Liver (tissue), 9 donors: ENCODE data around the gene SEMA4C. TPM values are rescaled to one million over a fixed set of nuclear protein-coding genes. Genes with fewer than 3 reads are reported as not detected.

Source experiments
- DNase-seq: peaks from one replicate; pipeline ENCODE4 v3.0.0-alpha.2; 2017; ENCODE audit warnings: low spot score
- H3K27ac ChIP-seq, 2 donors: one replicate each; pipeline ENCODE4 v1.7.0; 2013; ENCODE audit warnings: inconsistent platforms in 2 of 2, low read length in 2 of 2, control low read depth in 1 of 2, low read depth in 1 of 2, mild to moderate bottlenecking in 1 of 2
- H3K27me3 ChIP-seq, 4 donors: one replicate each; pipeline versions ENCODE4 v1.6.1 to v1.7.0; 2013; ENCODE audit warnings: low read length in 3 of 4, inconsistent platforms in 1 of 4, mild to moderate bottlenecking in 1 of 4, moderate library complexity in 1 of 4; ENCODE audit not compliant: control insufficient read depth in 4 of 4, insufficient read depth in 4 of 4
- H3K36me3 ChIP-seq, 4 donors: one replicate each; pipeline versions ENCODE4 v1.6.1 to v1.7.0; 2013; ENCODE audit warnings: low read length in 3 of 4, mild to moderate bottlenecking in 3 of 4, low read depth in 1 of 4, moderate library complexity in 1 of 4; ENCODE audit not compliant: control insufficient read depth in 4 of 4, insufficient read depth in 3 of 4
- H3K4me1 ChIP-seq, 4 donors: one replicate each; pipeline versions ENCODE4 v1.6.1 to v1.7.0; 2013; ENCODE audit warnings: low read length in 3 of 4, mild to moderate bottlenecking in 3 of 4, moderate library complexity in 1 of 4; ENCODE audit not compliant: control insufficient read depth in 4 of 4, insufficient read depth in 4 of 4
- H3K4me3 ChIP-seq, 3 donors: one replicate each; pipeline versions ENCODE4 v1.6.1 to v1.7.0; 2013; ENCODE audit warnings: low read length in 3 of 3, control low read depth in 1 of 3, low read depth in 1 of 3, mild to moderate bottlenecking in 1 of 3
- H3K9ac ChIP-seq, 2 donors: one replicate each; pipeline ENCODE4 v1.7.0; 2013; ENCODE audit warnings: low read length in 2 of 2, mild to moderate bottlenecking in 2 of 2, moderate library complexity in 2 of 2, control low read depth in 1 of 2, low read depth in 1 of 2
- H3K9me3 ChIP-seq, 4 donors: one replicate each; pipeline versions ENCODE4 v1.6.1 to v1.7.0; 2013; ENCODE audit warnings: low read length in 3 of 4; ENCODE audit not compliant: control insufficient read depth in 4 of 4
- EGR1 ChIP-seq, 2 donors: IDR thresholded peaks; 2 replicates each; pipeline ENCODE4 v1.6.1; 2016 to 2018; ENCODE audit warnings: antibody characterized with exemption in 2 of 2, low read depth in 2 of 2
- FOXA1 ChIP-seq: IDR thresholded peaks from 2 replicates; pipeline ENCODE4 v1.6.1; 2016; ENCODE audit warnings: antibody characterized with exemption
- FOXA2 ChIP-seq: IDR thresholded peaks from 2 replicates; pipeline ENCODE4 v1.6.1; 2016; ENCODE audit warnings: antibody characterized with exemption
- GABPA ChIP-seq, 2 donors: IDR thresholded peaks in 1 of 2; conservative IDR thresholded peaks in 1 of 2; 2 replicates each; pipeline ENCODE4 v1.6.1; 2016; ENCODE audit warnings: antibody characterized with exemption in 2 of 2, mild to moderate bottlenecking in 1 of 2, moderate library complexity in 1 of 2
- HNF4G ChIP-seq: IDR thresholded peaks from 2 replicates; pipeline ENCODE4 v1.6.1; 2016; ENCODE audit warnings: antibody characterized with exemption
- JUND ChIP-seq, 2 donors: IDR thresholded peaks; 2 replicates each; pipeline ENCODE4 v1.6.1; 2016; ENCODE audit warnings: antibody characterized with exemption in 2 of 2
- NR2F2 ChIP-seq: IDR thresholded peaks from 2 replicates; pipeline ENCODE4 v1.6.1; 2016; ENCODE audit warnings: antibody characterized with exemption
- RAD21 ChIP-seq, 2 donors: IDR thresholded peaks; 2 replicates each; pipeline ENCODE4 v1.6.1; 2016; ENCODE audit warnings: antibody characterized with exemption in 2 of 2, mild to moderate bottlenecking in 2 of 2
- RXRA ChIP-seq, 2 donors: IDR thresholded peaks; 2 replicates each; pipeline ENCODE4 v1.6.1; 2017 to 2018; ENCODE audit warnings: antibody characterized with exemption in 2 of 2, mild to moderate bottlenecking in 1 of 2
- SP1 ChIP-seq: IDR thresholded peaks from 2 replicates; pipeline ENCODE4 v1.6.1; 2018; ENCODE audit warnings: antibody characterized with exemption, mild to moderate bottlenecking
- TAF1 ChIP-seq: conservative IDR thresholded peaks from 2 replicates; pipeline ENCODE4 v1.6.1; 2016; ENCODE audit warnings: antibody characterized with exemption, mild to moderate bottlenecking
- YY1 ChIP-seq: IDR thresholded peaks from 2 replicates; pipeline ENCODE4 v1.6.1; 2016; ENCODE audit warnings: antibody characterized with exemption, mild to moderate bottlenecking
- WGBS: extraction: QIAGEN DNeasy Blood & Tissue Kit; methylation state at CpG from one replicate; pipeline ENCODE4 v1.1.7; 2013; 5-methylcytosine and 5-hydroxymethylcytosine counted together
- polyA plus RNA-seq, 2 donors: library from polyadenylated mRNA; stranded (reverse) in 1 of 2; unstranded in 1 of 2; fragments of 200-250 nt in 1 of 2; fragments of >200 nt in 1 of 2; fragmentation: Nextera tagmentation in 1 of 2; extraction: Ambion mirVana in 1 of 2; gene quantifications; one replicate each; pipeline versions ENCODE4 v1.2.1 to v1.2.3, GENCODE V29; 2013 to 2015
- total RNA-seq, 2 donors: library from RNA; depleted of rRNA; stranded (reverse); fragments of >200 nt; gene quantifications; one replicate each; pipeline ENCODE4 v1.2.3, GENCODE V29; 2014
- TF ChIP-seq, protein P1 (sequence below): IDR thresholded peaks from 2 replicates; pipeline ENCODE4 v1.6.1; 2016; ENCODE audit warnings: antibody characterized with exemption
- TF ChIP-seq, protein P2 (sequence below): fragments of 150-350 bp; IDR thresholded peaks from 2 replicates; pipeline ENCODE4 v1.5.1; 2017; ENCODE audit warnings: improper control_type of control experiment, low read depth, low read length; ENCODE audit not compliant: missing input control
- TF ChIP-seq, protein P3 (sequence below): IDR thresholded peaks from 2 replicates; pipeline ENCODE4 v1.6.1; 2016; ENCODE audit warnings: antibody characterized with exemption
- TF ChIP-seq, protein P4 (sequence below): IDR thresholded peaks from 2 replicates; pipeline ENCODE4 v1.6.1; 2016; ENCODE audit warnings: antibody characterized with exemption, mild to moderate bottlenecking
- TF ChIP-seq, protein P5 (sequence below): IDR thresholded peaks from 2 replicates; pipeline ENCODE4 v1.6.1; 2016; ENCODE audit warnings: antibody characterized with exemption
- donor health status: healthy.
- donor health status: healthy.
- donor health status: healthy.
- donor health status: healthy.
- donor health status: healthy.

The SEMA4C gene
- total and polyA plus RNA-seq, 4 donors, result 3.7 to 23.2 (median 13.2) TPM

DNA sequence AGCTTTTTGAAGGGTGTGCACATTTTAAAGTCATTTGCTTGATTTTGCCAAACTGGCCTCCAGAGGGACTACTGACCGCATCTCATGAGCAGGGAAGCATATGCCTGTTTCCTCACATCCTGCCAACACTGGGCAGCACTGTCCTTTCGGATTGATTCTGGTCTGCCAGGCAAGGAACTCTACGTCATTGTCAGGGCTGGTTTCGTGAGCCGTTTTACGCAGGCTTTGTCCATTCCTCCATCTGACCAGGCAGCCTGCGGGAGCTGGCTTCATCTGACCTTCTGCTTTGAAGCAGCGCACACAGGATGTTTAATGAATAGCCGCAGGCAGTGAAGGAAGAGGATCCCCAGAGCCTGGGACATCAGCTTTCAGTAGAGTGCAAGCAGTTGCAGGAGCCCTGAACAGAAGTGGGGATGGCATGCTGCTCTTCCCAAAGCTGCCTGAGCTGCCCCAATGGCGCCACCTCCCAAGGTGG is 46.3 kb upstream of the SEMA4C start:
- Histone ChIP-seq H3K27me3 (no peaks in the 10 kb centered on the region), H3K36me3 (no peaks in the 10 kb centered on the region), H3K9me3 (peaks cover 6 to 14% (median 11%) of the 10 kb centered on the region in 4 donors), H3K9ac (no peak overlapping the region), H3K4me3 (peak overlapping the region in 1 of 3 donors; percentile 15), H3K27ac (no peak overlapping the region), H3K4me1 (no peaks in the 10 kb centered on the region)
- DNase-seq, result no peak
- TF ChIP-seq, protein P1, sequence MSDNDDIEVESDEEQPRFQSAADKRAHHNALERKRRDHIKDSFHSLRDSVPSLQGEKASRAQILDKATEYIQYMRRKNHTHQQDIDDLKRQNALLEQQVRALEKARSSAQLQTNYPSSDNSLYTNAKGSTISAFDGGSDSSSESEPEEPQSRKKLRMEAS, result no peak
- TF ChIP-seq, protein P2, sequence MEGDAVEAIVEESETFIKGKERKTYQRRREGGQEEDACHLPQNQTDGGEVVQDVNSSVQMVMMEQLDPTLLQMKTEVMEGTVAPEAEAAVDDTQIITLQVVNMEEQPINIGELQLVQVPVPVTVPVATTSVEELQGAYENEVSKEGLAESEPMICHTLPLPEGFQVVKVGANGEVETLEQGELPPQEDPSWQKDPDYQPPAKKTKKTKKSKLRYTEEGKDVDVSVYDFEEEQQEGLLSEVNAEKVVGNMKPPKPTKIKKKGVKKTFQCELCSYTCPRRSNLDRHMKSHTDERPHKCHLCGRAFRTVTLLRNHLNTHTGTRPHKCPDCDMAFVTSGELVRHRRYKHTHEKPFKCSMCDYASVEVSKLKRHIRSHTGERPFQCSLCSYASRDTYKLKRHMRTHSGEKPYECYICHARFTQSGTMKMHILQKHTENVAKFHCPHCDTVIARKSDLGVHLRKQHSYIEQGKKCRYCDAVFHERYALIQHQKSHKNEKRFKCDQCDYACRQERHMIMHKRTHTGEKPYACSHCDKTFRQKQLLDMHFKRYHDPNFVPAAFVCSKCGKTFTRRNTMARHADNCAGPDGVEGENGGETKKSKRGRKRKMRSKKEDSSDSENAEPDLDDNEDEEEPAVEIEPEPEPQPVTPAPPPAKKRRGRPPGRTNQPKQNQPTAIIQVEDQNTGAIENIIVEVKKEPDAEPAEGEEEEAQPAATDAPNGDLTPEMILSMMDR, result peak; percentile 3
- TF ChIP-seq RAD21 (IDR thresholded peaks at IDR 0.05), result peak; percentile 19 to 45
- 66% methylated on average over 10 of the region's 10 CpGs for WGBS

DNA sequence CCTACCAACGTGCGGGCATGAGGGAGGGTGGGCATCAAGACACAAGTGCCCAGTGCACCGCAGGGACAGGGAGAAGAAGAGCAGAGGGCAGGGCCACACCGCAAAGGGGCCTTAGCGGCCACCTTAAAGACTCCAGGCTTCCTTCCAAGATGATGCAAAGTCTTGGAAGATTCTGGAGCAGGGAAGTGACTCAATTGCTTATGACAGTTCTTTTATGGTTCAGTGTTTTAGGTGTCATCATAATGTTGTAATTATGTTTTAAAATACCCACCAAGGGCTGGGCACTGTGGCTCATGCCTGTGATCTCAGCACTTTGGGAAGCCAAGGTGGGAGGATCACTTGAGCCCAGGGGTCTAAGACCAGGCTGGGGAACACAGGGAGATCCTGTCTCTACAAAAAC is 44.5 kb upstream of the SEMA4C start:
- H3K36me3 ChIP-seq, result no peaks in the 10 kb centered on the region
- no peak overlapping the region for H3K4me3 ChIP-seq
- no peak overlapping the region for H3K27ac ChIP-seq
- H3K27me3 ChIP-seq, result no peaks in the 10 kb centered on the region
- TF ChIP-seq TAF1 (no peak), FOXA1 (no peak), HNF4G (no peak), JUND (IDR thresholded peaks at IDR 0.05) (no peak), SP1 (no peak), RAD21 (IDR thresholded peaks at IDR 0.05) (no peak)
- TF ChIP-seq, protein P3, sequence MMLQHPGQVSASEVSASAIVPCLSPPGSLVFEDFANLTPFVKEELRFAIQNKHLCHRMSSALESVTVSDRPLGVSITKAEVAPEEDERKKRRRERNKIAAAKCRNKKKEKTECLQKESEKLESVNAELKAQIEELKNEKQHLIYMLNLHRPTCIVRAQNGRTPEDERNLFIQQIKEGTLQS, result no peak
- TF ChIP-seq, protein P1, result no peak
- H3K4me1 ChIP-seq, result no peaks in the 10 kb centered on the region
- peaks cover 6 to 14% (median 11%) of the 10 kb centered on the region in 4 donors for H3K9me3 ChIP-seq
- DNase-seq, result no peak
- H3K9ac ChIP-seq, result no peak overlapping the region
- WGBS, result 77% methylated on average over 5 of the region's 5 CpGs

DNA sequence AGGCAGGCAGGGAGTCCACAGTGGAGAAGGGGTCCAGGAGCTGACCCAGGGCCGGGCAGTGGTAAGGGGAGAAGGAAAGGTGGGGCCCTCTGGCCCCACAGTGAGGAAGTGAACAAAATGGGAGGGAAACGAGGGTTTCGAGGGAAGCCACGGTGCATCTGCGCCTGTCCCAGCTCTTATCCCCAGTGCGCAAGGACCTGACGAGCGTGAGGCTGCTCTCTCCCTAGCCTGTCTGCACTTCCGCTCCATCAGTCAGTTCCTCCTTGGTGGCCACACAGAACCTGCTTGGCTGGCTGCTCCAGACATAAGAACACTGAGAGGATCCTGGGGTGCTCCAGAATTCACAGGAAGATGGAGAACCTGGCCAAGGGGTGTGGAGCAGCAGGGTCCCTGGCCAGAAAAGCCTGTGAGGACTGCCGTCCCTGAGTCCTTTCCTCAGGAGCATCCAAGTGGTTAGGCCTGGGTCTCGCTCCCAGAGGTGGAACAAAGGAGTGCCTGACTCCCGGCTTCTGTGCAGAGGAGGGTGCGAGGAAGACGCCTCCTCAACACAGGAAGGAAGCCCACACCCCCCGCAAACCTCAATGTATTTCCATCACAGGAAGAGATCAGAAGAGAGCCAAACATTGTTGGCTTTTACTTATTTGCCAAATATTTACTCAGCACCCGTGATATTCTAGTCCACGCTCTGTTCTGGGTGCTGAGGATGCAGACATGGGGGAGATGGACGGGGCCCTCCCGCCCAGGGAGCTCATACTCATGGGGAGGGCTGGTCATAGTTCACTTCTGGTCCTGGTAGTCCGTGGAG is 43.7 kb upstream of the SEMA4C start:
- Histone ChIP-seq H3K4me1 (no peaks in the 10 kb centered on the region), H3K9me3 (peaks cover 6 to 14% (median 11%) of the 10 kb centered on the region in 4 donors), H3K9ac (no peak overlapping the region), H3K4me3 (no peak overlapping the region), H3K27me3 (no peaks in the 10 kb centered on the region), H3K27ac (no peak overlapping the region), H3K36me3 (no peaks in the 10 kb centered on the region)
- 46% methylated on average over 20 of the region's 20 CpGs for WGBS
- DNase-seq, result no peak
- TF ChIP-seq NR2F2, result no peak
- TF ChIP-seq, protein P4, sequence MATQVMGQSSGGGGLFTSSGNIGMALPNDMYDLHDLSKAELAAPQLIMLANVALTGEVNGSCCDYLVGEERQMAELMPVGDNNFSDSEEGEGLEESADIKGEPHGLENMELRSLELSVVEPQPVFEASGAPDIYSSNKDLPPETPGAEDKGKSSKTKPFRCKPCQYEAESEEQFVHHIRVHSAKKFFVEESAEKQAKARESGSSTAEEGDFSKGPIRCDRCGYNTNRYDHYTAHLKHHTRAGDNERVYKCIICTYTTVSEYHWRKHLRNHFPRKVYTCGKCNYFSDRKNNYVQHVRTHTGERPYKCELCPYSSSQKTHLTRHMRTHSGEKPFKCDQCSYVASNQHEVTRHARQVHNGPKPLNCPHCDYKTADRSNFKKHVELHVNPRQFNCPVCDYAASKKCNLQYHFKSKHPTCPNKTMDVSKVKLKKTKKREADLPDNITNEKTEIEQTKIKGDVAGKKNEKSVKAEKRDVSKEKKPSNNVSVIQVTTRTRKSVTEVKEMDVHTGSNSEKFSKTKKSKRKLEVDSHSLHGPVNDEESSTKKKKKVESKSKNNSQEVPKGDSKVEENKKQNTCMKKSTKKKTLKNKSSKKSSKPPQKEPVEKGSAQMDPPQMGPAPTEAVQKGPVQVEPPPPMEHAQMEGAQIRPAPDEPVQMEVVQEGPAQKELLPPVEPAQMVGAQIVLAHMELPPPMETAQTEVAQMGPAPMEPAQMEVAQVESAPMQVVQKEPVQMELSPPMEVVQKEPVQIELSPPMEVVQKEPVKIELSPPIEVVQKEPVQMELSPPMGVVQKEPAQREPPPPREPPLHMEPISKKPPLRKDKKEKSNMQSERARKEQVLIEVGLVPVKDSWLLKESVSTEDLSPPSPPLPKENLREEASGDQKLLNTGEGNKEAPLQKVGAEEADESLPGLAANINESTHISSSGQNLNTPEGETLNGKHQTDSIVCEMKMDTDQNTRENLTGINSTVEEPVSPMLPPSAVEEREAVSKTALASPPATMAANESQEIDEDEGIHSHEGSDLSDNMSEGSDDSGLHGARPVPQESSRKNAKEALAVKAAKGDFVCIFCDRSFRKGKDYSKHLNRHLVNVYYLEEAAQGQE, result no peak
- TF ChIP-seq, protein P5, sequence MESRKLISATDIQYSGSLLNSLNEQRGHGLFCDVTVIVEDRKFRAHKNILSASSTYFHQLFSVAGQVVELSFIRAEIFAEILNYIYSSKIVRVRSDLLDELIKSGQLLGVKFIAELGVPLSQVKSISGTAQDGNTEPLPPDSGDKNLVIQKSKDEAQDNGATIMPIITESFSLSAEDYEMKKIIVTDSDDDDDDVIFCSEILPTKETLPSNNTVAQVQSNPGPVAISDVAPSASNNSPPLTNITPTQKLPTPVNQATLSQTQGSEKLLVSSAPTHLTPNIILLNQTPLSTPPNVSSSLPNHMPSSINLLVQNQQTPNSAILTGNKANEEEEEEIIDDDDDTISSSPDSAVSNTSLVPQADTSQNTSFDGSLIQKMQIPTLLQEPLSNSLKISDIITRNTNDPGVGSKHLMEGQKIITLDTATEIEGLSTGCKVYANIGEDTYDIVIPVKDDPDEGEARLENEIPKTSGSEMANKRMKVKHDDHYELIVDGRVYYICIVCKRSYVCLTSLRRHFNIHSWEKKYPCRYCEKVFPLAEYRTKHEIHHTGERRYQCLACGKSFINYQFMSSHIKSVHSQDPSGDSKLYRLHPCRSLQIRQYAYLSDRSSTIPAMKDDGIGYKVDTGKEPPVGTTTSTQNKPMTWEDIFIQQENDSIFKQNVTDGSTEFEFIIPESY, result no peak
- no peak for TF ChIP-seq HNF4G
- TF ChIP-seq EGR1 (IDR thresholded peaks at IDR 0.05; ENCODE audit: low read depth in 2 of 2), result no peak
- no peak for TF ChIP-seq RXRA (IDR thresholded peaks at IDR 0.05)
- TF ChIP-seq FOXA2, result no peak
- no peak for TF ChIP-seq GABPA (IDR thresholded peaks at IDR 0.05 in 1 of 2, conservative IDR thresholded peaks at IDR 0.05 in 1 of 2)
- no peak for TF ChIP-seq SP1
- no peak for TF ChIP-seq FOXA1
- no peak for TF ChIP-seq RAD21 (IDR thresholded peaks at IDR 0.05)
- no peak for TF ChIP-seq YY1
